ENCODE measurements around the gene HFM1. TPM values are rescaled to one million over a fixed set of nuclear protein-coding genes. Genes with fewer than 3 reads are reported as not detected.
A peak's percentile ranks its signal among the peaks of the same experiment; 100 is the strongest.

Gene HFM1
- total and polyA plus RNA-seq, 10 of the 15 experiments (the other 5 are each of a cell fraction or from before 2014, with no cell fraction given): not detected

DNA sequence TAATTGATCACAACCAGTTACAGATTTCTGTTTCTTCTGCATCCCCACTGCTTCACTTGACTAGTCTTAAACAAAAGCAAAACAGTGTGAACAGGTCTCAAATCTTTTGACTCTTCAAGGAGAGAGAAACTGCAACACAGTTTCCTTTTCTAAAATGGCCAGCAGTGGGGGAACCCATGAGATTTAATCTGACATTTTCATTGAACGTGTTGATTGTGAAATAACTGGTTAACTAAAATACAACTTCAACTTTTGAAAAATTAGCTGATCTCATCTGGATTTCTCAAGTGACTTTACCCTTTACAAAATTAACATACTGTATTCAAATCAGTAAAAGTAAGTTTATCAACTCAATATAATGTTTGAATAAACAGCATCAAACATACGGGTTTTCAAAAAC, 143.0 kb downstream of the HFM1 start:
- ChIA-PET SMC1A (ENCODE audit: uncharacterized antibody, unreplicated experiment) (no interaction called here), RAD21 (ENCODE audit: unreplicated experiment) (interaction anchor here (1.3 kb wide), 1 partner anchor 16 kb away, joined by 3 read pairs; no protein-coding TSS in a partner anchor), POLR2A (no interaction called here), CTCF (no interaction called here)
- 42% methylated on average over 2 of the region's 2 CpGs for WGBS (ENCODE audit: insufficient coverage, insufficient replicate concordance, low lambda C conversion rate, missing lambda C conversion rate)
- in situ Hi-C loops (cut with MboI): no loop called here
- TF ChIP-seq, protein P1, sequence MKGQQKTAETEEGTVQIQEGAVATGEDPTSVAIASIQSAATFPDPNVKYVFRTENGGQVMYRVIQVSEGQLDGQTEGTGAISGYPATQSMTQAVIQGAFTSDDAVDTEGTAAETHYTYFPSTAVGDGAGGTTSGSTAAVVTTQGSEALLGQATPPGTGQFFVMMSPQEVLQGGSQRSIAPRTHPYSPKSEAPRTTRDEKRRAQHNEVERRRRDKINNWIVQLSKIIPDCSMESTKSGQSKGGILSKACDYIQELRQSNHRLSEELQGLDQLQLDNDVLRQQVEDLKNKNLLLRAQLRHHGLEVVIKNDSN (IDR thresholded peaks at IDR 0.05; ENCODE audit: borderline replicate concordance, extremely low read length, insufficient read depth, low read depth, low read length): no peak
- TF ChIP-seq ETV6 (conservative IDR thresholded peaks at IDR 0.05 in 1 of 2, IDR thresholded peaks at IDR 0.05 in 1 of 2; ENCODE audit: borderline replicate concordance in 1 of 2, low read depth in 1 of 2): no peak
- Histone ChIP-seq H3K4me1 (ENCODE audit: control insufficient read depth, insufficient read depth, low read length) (no peaks in the 10 kb centered on the region), H2AFZ (ENCODE audit: control insufficient read depth, low read depth, low read length) (no peak overlapping the region), H3K4me2 (ENCODE audit: control insufficient read depth, insufficient read depth) (no peak overlapping the region), H3K9ac (ENCODE audit: control insufficient read depth, insufficient read depth, low read length) (no peak overlapping the region), H3K36me3 (ENCODE audit: control insufficient read depth in 2 of 2, insufficient read depth in 2 of 2, low read length in 1 of 2) (no peaks in the 10 kb centered on the region), H3K27me3 (replicated peaks in 1 of 2; ENCODE audit: control insufficient read depth in 2 of 2, insufficient read depth in 2 of 2, low read length in 1 of 2) (no peaks in the 10 kb centered on the region), H3K79me2 (ENCODE audit: control insufficient read depth, insufficient read depth, low read length) (no peaks in the 10 kb centered on the region), H3K27ac (ENCODE audit: control insufficient read depth, insufficient read depth) (no peak overlapping the region), H4K20me1 (ENCODE audit: control insufficient read depth, insufficient read depth) (no peaks in the 10 kb centered on the region), H3K4me3 (no peak overlapping the region), H3K9me3 (replicated peaks; ENCODE audit: control insufficient read depth, insufficient read depth, low read length) (no peaks in the 10 kb centered on the region)
- intact Hi-C loops (cut with micrococcal nuclease; ENCODE audit: unreplicated experiment): no loop called here
- FAIRE-seq (no peak), ATAC-seq (peak; percentile 44; the same call in 1 of the 3 replicates), DNase-seq (ENCODE audit: low read depth, low spot score) (no peak)
- BruUV-seq (replicated peaks): no TSS peak

DNA sequence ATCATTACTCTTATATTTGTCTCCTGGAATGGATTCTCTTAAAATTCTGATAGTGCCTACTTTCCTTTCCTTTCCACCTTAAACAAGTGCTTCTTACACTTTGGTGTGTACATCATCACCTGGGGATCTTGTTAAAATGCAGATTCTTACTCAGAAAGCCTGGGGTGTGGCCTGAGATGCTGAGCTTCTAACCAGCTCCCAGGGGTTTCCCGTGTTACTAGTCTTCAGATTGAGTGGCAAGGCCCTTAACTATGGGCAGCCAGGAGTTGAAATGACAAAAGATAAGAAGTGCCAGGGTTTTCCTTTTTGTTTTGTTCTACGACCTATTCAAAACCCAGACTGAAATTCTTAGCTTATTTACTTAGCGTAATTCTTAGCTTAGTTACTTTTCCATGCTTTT, 159.2 kb downstream of the HFM1 start:
- RAD21 ChIA-PET (ENCODE audit: unreplicated experiment): no interaction called here
- H3K9ac ChIP-seq (ENCODE audit: control insufficient read depth, insufficient read depth, low read length): no peak overlapping the region
- no peak overlapping the region for H3K4me3 ChIP-seq
- SMC1A ChIA-PET (ENCODE audit: uncharacterized antibody, unreplicated experiment): interaction anchor here (0.7 to 1.4 kb wide), 3 partner anchors 37 to 80 kb away, joined by 3 to 5 read pairs (median 3); no protein-coding TSS in a partner anchor
- no peak for ATAC-seq
- H4K20me1 ChIP-seq (ENCODE audit: control insufficient read depth, insufficient read depth): no peaks in the 10 kb centered on the region
- FAIRE-seq: no peak
- H2AFZ ChIP-seq (ENCODE audit: control insufficient read depth, low read depth, low read length): no peak overlapping the region
- no peaks in the 10 kb centered on the region for H3K9me3 ChIP-seq (replicated peaks; ENCODE audit: control insufficient read depth, insufficient read depth, low read length)
- in situ Hi-C loops (cut with MboI): no loop called here
- no peak overlapping the region for H3K27ac ChIP-seq (ENCODE audit: control insufficient read depth, insufficient read depth)
- BruUV-seq (replicated peaks): no TSS peak
- CTCF ChIA-PET: interaction anchor here (0.7 to 0.8 kb wide), 2 partner anchors 64 to 1533 kb away, joined by 3 read pairs; no protein-coding TSS in a partner anchor
- DNase-seq (ENCODE audit: low read depth, low spot score): no peak
- H3K36me3 ChIP-seq (ENCODE audit: control insufficient read depth in 2 of 2, insufficient read depth in 2 of 2, low read length in 1 of 2): no peaks in the 10 kb centered on the region
- POLR2A ChIA-PET: no interaction called here
- intact Hi-C loops (cut with micrococcal nuclease; ENCODE audit: unreplicated experiment): no loop called here
- H3K27me3 ChIP-seq (replicated peaks in 1 of 2; ENCODE audit: control insufficient read depth in 2 of 2, insufficient read depth in 2 of 2, low read length in 1 of 2): no peaks in the 10 kb centered on the region
- H3K4me1 ChIP-seq (ENCODE audit: control insufficient read depth, insufficient read depth, low read length): no peaks in the 10 kb centered on the region
- no peak overlapping the region for H3K4me2 ChIP-seq (ENCODE audit: control insufficient read depth, insufficient read depth)
- 12% methylated on average over 3 of the region's 3 CpGs for WGBS (ENCODE audit: insufficient coverage, insufficient replicate concordance, low lambda C conversion rate, missing lambda C conversion rate)
- H3K79me2 ChIP-seq (ENCODE audit: control insufficient read depth, insufficient read depth, low read length): no peaks in the 10 kb centered on the region
- no peak for TF ChIP-seq LARP7 (IDR thresholded peaks at IDR 0.05)
- no peak for TF ChIP-seq CBX3 (IDR thresholded peaks at IDR 0.05; ENCODE audit: borderline replicate concordance, low read depth)
- TF ChIP-seq DPF2 (IDR thresholded peaks at IDR 0.05): no peak
- no peak for TF ChIP-seq SMAD5 (IDR thresholded peaks at IDR 0.05; ENCODE audit: low read depth)
- no peak for TF ChIP-seq JUND (IDR thresholded peaks at IDR 0.05; ENCODE audit: low read depth, low read length)
- TF ChIP-seq TCF7 (IDR thresholded peaks at IDR 0.05; ENCODE audit: borderline replicate concordance): no peak
- no peak for TF ChIP-seq SP1 (IDR thresholded peaks at IDR 0.05; ENCODE audit: low read depth, low read length)
- TF ChIP-seq, protein P2, sequence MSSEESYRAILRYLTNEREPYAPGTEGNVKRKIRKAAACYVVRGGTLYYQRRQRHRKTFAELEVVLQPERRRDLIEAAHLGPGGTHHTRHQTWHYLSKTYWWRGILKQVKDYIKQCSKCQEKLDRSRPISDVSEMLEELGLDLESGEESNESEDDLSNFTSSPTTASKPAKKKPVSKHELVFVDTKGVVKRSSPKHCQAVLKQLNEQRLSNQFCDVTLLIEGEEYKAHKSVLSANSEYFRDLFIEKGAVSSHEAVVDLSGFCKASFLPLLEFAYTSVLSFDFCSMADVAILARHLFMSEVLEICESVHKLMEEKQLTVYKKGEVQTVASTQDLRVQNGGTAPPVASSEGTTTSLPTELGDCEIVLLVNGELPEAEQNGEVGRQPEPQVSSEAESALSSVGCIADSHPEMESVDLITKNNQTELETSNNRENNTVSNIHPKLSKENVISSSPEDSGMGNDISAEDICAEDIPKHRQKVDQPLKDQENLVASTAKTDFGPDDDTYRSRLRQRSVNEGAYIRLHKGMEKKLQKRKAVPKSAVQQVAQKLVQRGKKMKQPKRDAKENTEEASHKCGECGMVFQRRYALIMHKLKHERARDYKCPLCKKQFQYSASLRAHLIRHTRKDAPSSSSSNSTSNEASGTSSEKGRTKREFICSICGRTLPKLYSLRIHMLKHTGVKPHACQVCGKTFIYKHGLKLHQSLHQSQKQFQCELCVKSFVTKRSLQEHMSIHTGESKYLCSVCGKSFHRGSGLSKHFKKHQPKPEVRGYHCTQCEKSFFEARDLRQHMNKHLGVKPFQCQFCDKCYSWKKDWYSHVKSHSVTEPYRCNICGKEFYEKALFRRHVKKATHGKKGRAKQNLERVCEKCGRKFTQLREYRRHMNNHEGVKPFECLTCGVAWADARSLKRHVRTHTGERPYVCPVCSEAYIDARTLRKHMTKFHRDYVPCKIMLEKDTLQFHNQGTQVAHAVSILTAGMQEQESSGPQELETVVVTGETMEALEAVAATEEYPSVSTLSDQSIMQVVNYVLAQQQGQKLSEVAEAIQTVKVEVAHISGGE (CRISPR knock-in tag; IDR thresholded peaks at IDR 0.05): no peak
- TF ChIP-seq, protein P3, sequence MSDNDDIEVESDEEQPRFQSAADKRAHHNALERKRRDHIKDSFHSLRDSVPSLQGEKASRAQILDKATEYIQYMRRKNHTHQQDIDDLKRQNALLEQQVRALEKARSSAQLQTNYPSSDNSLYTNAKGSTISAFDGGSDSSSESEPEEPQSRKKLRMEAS (IDR thresholded peaks at IDR 0.05; ENCODE audit: low read depth, low read length): no peak
- TF ChIP-seq MEF2B (IDR thresholded peaks at IDR 0.05; ENCODE audit: partially characterized antibody, poor library complexity, severe bottlenecking): no peak
- no peak for TF ChIP-seq GABPA (IDR thresholded peaks at IDR 0.05; ENCODE audit: low read depth)

All from GM12878 (cell line).